ENCODE data around the gene ZNRF2.

Gene ZNRF2

GRCh38 chr7:30412782-30413504 is 128.5 kb downstream of the ZNRF2 start:
- DNase-seq (ENCODE audit: low spot score), result peak; percentile 75

GRCh38 chr7:30413864-30414263 is 129.5 kb downstream of the ZNRF2 start:
- DNase-seq (ENCODE audit: low spot score), result no peak
